MCF 10A (cell line): ENCODE results near the gene ABCG4. TPM values are rescaled to one million over a fixed set of nuclear protein-coding genes. Genes with fewer than 3 reads are reported as not detected.

Source experiments
- BruUV-seq: library from RNA; stranded (reverse); fragments of 400-500 nt; replicated peaks from 2 replicates; lab custom pipeline; 2021; lab: Mats Ljungman, UMichigan
- CTCF ChIA-PET: fragments of 300-600 bp; sonication (Branson Sonifier 250); formaldehyde crosslinking; extraction: SDS; loops from one replicate; lab custom pipeline; 2021; ENCODE audit warnings: antibody characterized with exemption, inconsistent platforms; lab: Yijun Ruan, JAX
- POLR2A ChIA-PET: fragments of 300-600, 350-650 bp; sonication (Branson Sonifier 250); formaldehyde crosslinking; extraction: SDS; loops from one replicate; lab custom pipeline; 2020; ENCODE audit warnings: antibody characterized with exemption, inconsistent platforms; lab: Yijun Ruan, JAX
- DNase-seq: peaks from one replicate; pipeline ENCODE4 v3.0.0-alpha.2; 2018; ENCODE audit not compliant: unreplicated experiment
- H3K27ac Mint-ChIP-seq: one replicate; pipeline ENCODE4 v1.8.0; 2022; ENCODE audit warnings: mild to moderate bottlenecking, low read depth, mixed read lengths; ENCODE audit not compliant: unreplicated experiment
- H3K27me3 Mint-ChIP-seq: one replicate; pipeline ENCODE4 v1.8.0; 2022; ENCODE audit warnings: mixed read lengths; ENCODE audit not compliant: insufficient read depth, unreplicated experiment
- H3K36me3 Mint-ChIP-seq: one replicate; pipeline ENCODE4 v1.8.0; 2022; ENCODE audit warnings: mild to moderate bottlenecking, moderate library complexity, mixed read lengths; ENCODE audit not compliant: insufficient read depth, unreplicated experiment
- H3K4me1 Mint-ChIP-seq: one replicate; pipeline ENCODE4 v1.8.0; 2022; ENCODE audit warnings: mixed read lengths; ENCODE audit not compliant: insufficient read depth, unreplicated experiment
- H3K4me3 Mint-ChIP-seq: one replicate; pipeline ENCODE4 v1.8.0; 2022; ENCODE audit warnings: mild to moderate bottlenecking, moderate library complexity, mixed read lengths; ENCODE audit not compliant: unreplicated experiment
- H3K9me3 Mint-ChIP-seq: one replicate; pipeline ENCODE4 v1.8.0; 2022; ENCODE audit warnings: mixed read lengths; ENCODE audit not compliant: unreplicated experiment
- intact Hi-C: fragments of 100-400 bp; cut with micrococcal nuclease; formaldehyde crosslinking; loops from 2 replicates; pipeline ENCODE4 v1.14.1; 2022
- total RNA-seq: library from RNA; stranded (reverse); gene quantifications from 2 replicates; pipeline ENCODE4 v1.2.3, GENCODE V29; 2022
- TF ChIP-seq, protein P1 (sequence below): fragments of 200-600 bp; IDR thresholded peaks from one replicate; pipeline ENCODE4 v1.8.0; 2022; ENCODE audit warnings: antibody characterized with exemption, mild to moderate bottlenecking; ENCODE audit not compliant: unreplicated experiment

ABCG4 gene
- total RNA-seq, 1 experiment from 2014 or later = not detected

DNA sequence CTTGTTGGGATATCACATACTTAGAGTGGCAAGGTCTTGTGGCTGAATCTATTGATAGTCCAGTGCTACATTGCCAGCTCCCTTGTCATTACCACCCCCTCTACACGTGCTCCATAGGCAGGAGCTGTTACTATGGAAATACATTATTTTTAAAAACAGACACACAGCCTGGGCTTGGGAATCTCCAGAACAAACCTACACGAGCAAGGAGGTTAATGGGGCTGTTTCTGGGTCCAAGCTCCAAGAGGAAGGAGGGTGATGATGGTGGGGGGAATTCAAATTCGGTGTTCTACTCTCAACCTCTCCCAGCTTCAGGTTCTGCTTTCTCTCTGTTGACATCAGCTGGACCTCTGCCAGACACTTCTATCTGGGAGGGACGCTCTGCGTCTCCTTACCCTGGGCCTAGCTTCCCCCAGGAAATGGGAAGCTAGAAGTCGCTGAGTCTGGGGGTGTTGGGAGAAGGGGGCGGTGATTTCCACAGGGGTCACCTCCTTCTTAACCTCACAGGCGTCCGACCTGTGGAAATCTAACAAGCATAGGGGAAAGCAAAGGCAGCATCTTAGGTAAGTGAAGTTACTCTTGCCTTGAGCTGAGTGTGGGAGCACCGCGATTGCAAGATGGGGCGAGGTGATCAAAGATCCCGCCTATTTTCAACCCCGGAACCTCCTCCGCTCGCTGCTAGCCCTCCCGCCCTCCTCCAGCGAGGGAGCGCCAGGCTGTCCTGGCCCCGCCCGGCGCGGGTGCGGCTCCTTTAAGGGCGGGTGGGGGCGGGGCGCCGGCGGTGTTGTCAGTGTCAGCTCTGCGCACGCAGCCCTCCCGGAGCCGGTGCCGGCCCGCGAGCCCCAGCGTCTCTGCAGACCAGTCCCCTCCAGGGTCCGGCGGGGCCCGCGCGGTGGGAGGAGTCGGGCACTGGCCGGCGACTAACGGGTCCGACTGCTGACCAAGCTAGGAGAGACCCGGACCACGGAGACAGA, 42.0 kb upstream of the ABCG4 start, which contains the start of gene C2CD2L:
Gene C2CD2L (plus strand): TSS at position 781 of the 974 bp plus-strand sequence. CDS start 398 bp downstream, outside the sequence.
- intact Hi-C loops = loop anchor here (10.0 kb wide), 1 partner anchor 178 kb away; no protein-coding TSS in a partner anchor
- TSS peak; percentile 71 for BruUV-seq
- Mint-ChIP-seq H3K4me1 (peaks cover 7% of the 10 kb centered on the region), H3K27ac (peak within 1 kb of the TSS; percentile 88), H3K9me3 (no peaks in the 10 kb centered on the region), H3K27me3 (no peaks in the 10 kb centered on the region), H3K36me3 (peaks cover 16% of the 10 kb centered on the region), H3K4me3 (peak within 1 kb of the TSS; percentile 76)
- DNase-seq = peak; percentile 94
- TF ChIP-seq, protein P1, sequence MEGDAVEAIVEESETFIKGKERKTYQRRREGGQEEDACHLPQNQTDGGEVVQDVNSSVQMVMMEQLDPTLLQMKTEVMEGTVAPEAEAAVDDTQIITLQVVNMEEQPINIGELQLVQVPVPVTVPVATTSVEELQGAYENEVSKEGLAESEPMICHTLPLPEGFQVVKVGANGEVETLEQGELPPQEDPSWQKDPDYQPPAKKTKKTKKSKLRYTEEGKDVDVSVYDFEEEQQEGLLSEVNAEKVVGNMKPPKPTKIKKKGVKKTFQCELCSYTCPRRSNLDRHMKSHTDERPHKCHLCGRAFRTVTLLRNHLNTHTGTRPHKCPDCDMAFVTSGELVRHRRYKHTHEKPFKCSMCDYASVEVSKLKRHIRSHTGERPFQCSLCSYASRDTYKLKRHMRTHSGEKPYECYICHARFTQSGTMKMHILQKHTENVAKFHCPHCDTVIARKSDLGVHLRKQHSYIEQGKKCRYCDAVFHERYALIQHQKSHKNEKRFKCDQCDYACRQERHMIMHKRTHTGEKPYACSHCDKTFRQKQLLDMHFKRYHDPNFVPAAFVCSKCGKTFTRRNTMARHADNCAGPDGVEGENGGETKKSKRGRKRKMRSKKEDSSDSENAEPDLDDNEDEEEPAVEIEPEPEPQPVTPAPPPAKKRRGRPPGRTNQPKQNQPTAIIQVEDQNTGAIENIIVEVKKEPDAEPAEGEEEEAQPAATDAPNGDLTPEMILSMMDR = no peak
- ChIA-PET POLR2A (interaction anchor here (0.5 to 9.3 kb wide), 23 partner anchors 9 to 316 kb away, joined by 3 to 149 read pairs (median 4); partner anchors contain the start of genes CENATAC, DDX6, HINFP and HMBS), CTCF (interaction anchor here (0.6 to 1.9 kb wide), 6 partner anchors 12 to 448 kb away, joined by 3 to 7 read pairs (median 4); partner anchors contain the start of gene CBL)

DNA sequence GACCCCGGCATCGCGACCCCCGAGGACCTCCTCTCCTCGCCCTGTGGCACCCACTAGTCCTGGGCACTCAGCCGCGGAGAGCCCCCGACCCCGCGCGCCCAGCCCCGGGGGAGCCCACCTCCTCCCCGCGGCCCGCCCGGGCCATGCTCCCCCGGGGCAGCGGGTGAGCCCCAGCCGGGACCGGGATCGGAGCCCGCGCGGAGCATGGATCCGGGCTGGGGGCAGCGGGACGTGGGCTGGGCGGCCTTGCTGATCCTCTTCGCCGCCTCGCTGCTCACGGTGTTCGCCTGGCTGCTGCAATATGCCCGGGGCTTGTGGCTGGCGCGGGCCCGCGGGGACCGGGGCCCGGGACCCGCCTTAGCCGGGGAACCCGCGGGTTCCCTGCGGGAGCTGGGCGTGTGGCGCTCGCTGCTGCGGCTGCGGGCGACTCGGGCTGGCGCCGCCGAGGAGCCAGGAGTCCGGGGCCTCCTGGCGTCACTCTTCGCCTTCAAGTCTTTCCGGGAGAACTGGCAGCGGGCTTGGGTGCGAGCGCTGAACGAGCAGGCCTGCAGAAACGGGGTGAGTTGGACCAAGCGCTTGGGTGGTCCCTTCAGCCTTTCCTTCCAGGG, 41.2 kb upstream of the ABCG4 start:
- intact Hi-C loops = loop anchor here (1.0 to 10.0 kb wide), 2 partner anchors 14 to 177 kb away; partner anchors contain the start of gene HINFP
- BruUV-seq = no TSS peak
- CTCF ChIA-PET = interaction anchor here (1.5 to 1.9 kb wide), 2 partner anchors 37 to 89 kb away, joined by 6 to 7 read pairs; no protein-coding TSS in a partner anchor

DNA sequence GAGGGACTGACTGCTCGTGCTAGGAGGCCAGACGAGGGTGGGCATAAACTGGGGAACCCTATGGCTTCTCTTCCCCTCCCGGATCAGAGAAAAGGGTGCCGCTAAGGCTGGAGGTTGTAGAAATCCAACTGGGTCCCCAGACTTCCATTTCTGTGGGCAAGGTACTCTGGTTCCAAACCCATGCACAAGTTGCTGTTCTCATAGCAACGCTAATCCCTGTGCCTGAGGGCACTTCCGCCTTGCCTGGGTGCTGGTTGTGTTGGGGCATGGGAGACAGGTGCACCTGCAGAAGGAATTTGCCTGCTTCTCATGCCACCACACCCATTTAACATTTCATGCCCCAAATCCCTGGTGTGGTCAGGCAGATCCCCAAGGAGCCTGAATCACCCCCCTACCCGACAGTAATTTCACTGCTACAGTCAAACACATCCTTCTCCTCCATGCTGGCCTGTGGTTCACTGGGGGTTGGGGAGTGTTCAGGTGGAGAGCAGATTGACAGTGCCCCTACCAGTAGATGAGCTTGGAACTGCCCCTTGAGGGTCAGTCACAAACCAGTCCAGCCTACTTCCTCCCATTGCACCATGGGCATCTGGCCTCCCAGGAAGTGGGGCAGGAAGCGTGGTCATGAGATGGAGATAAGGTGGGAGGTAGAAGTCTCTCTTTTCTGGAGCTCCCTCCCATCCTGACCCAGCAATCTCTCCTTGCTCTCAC, 40.6 kb upstream of the ABCG4 start:
- Mint-ChIP-seq H3K9me3 (no peaks in the 10 kb centered on the region), H3K4me3 (peak overlapping the region; percentile 76), H3K36me3 (peaks cover 24% of the 10 kb centered on the region), H3K27ac (peak overlapping the region; percentile 57), H3K27me3 (no peaks in the 10 kb centered on the region), H3K4me1 (peaks cover 13% of the 10 kb centered on the region)
- peak; percentile 77 for DNase-seq
- BruUV-seq = TSS peak; percentile 19
- ChIA-PET POLR2A (interaction anchor here (0.5 to 9.3 kb wide), 6 partner anchors 13 to 110 kb away, joined by 3 to 149 read pairs (median 4); partner anchors contain the start of genes HINFP, RPS25 and TRAPPC4), CTCF (interaction anchor here (0.5 to 1.7 kb wide), 6 partner anchors 14 to 225 kb away, joined by 3 to 10 read pairs (median 3); partner anchors contain the start of genes CBL and CXCR5)
- intact Hi-C loops = loop anchor here (1.0 to 10.0 kb wide), 2 partner anchors 13 to 176 kb away; partner anchors contain the start of gene HINFP
- TF ChIP-seq, protein P1 = no peak

More for the DNA sequence above, 41.2 kb upstream of the ABCG4 start:
- Mint-ChIP-seq H3K4me1 (peaks cover 7% of the 10 kb centered on the region), H3K4me3 (peak overlapping the region; percentile 76), H3K36me3 (peaks cover 18% of the 10 kb centered on the region), H3K9me3 (no peaks in the 10 kb centered on the region), H3K27me3 (no peaks in the 10 kb centered on the region), H3K27ac (peak overlapping the region; percentile 57)
- TF ChIP-seq, protein P1 = no peak
- POLR2A ChIA-PET = interaction anchor here (0.6 to 9.3 kb wide), 15 partner anchors 10 to 317 kb away, joined by 3 to 149 read pairs (median 4); partner anchors contain the start of genes CENATAC, DDX6, HINFP and HMBS
- no peak for DNase-seq
